Measurements from ENCODE around the gene TMEM222.

DNA sequence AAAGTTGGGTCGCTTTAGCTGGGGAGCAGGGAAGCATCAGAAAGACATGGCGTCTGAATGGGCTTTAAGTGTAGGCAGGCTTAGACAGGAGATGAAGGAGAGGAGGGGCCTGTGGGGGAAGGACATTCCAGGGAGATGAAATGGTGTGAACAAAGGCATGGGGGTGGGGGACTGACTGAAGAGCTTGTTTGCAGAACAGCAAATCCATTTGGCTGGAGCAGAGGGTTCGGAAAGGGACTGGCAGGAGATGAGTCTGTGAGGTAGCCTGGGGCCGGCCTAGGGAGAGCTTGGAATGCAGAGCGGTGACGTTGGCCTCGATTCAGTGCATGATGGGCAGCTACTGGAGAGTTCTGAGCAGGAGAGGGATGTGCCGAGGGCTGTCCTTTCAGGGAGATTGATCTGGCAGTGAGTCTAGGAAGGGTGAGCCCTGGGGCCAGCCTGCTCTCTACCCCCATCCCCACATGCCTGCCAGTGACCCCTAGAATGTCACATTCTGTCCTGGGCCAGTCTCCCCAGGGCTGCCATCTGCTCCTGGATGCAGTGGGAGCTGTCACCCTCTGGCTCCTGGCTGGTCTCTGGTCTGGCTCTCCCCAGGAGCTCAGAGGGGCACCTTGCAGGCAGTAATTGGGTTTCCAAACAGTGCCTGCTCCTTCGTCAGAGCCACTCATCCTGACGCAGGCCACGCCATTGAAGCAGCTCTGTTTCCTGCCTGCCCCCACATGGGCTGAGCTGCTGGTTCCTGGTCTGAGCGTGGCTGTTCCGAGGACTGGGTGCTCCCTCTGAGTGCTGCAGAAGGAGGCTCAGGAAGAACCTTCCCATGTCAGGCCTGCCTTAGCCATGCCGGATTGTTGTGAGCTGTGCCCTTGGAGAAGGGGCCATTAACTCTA is 22.3 kb upstream of the TMEM222 start:
- TF ChIP-seq, protein P1, sequence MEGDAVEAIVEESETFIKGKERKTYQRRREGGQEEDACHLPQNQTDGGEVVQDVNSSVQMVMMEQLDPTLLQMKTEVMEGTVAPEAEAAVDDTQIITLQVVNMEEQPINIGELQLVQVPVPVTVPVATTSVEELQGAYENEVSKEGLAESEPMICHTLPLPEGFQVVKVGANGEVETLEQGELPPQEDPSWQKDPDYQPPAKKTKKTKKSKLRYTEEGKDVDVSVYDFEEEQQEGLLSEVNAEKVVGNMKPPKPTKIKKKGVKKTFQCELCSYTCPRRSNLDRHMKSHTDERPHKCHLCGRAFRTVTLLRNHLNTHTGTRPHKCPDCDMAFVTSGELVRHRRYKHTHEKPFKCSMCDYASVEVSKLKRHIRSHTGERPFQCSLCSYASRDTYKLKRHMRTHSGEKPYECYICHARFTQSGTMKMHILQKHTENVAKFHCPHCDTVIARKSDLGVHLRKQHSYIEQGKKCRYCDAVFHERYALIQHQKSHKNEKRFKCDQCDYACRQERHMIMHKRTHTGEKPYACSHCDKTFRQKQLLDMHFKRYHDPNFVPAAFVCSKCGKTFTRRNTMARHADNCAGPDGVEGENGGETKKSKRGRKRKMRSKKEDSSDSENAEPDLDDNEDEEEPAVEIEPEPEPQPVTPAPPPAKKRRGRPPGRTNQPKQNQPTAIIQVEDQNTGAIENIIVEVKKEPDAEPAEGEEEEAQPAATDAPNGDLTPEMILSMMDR (IDR thresholded peaks at IDR 0.05 in 2 of 3, conservative IDR thresholded peaks at IDR 0.05 in 1 of 3; ENCODE audit: control insufficient read depth in 2 of 3, extremely low read depth in 1 of 3, insufficient read depth in 1 of 3, low read depth in 3 of 3, low read length in 3 of 3) = no peak
- TF ChIP-seq CEBPB (IDR thresholded peaks at IDR 0.05; ENCODE audit: borderline replicate concordance in 1 of 2, low read depth in 2 of 2, low read length in 2 of 2) = no peak

Measured in GM12878 (cell line).